ENCODE data around the gene SLC24A3.

DNA sequence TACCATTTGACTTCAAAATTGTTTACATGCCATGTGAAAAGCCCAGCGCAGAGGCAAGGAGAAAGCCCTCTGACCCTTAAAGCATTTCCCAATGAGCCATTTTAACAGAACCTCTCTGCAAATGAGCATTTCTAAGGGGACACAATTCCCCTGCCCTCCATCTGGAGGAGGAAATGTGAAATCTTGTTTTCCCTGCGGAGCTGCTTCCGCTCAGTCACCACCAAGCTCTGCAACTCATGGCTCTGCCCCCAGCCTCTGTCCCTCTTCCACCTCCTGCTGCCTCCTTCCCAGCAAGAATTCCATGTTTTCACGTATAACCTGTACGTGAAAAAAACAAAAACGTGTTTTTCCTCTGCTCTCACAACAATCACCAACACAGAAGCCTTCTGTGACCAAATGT is 557.9 kb downstream of the SLC24A3 start:
- TF ChIP-seq CTCF (IDR thresholded peaks at IDR 0.05) (no peak), EZH2phosphoT487 (IDR thresholded peaks at IDR 0.05) (no peak)
